ENCODE data around the gene PPRC1.

Gene PPRC1

GRCh38 chr10:102119417-102120141 lies 13.3 kb upstream of the PPRC1 start:
- no peak for DNase-seq

GRCh38 chr10:102120142-102120990 lies 12.5 kb upstream of the PPRC1 start, which contains the start of gene LDB1:
LDB1 (minus strand) TSS chr10:102120368; CDS start chr10:102120110, 258 bp downstream.
- DNase-seq = no peak

GRCh38 chr10:102120991-102121738 lies 11.7 kb upstream of the PPRC1 start:
- no peak for DNase-seq

- no peak for DNase-seq
Observed at GRCh38 chr10:102121739-102122372, 11.0 kb upstream of the PPRC1 start.

- DNase-seq = no peak
Observed at GRCh38 chr10:102122450-102122849, 10.4 kb upstream of the PPRC1 start.

- no peak for DNase-seq
Observed at GRCh38 chr10:102123223-102123622, 9.6 kb upstream of the PPRC1 start.

GRCh38 chr10:102131286-102132170 lies 1.3 kb upstream of the PPRC1 start:
- DNase-seq = no peak

GRCh38 chr10:102132193-102132562 lies 662 bp upstream of the PPRC1 start:
- DNase-seq = no peak

GRCh38 chr10:102133373-102134195 lies 744 bp downstream of the PPRC1 start:
- no peak for DNase-seq

- no peak for DNase-seq
Observed at GRCh38 chr10:102134416-102134815, 1.6 kb downstream of the PPRC1 start.

GRCh38 chr10:102135956-102136526 lies 3.2 kb downstream of the PPRC1 start:
- no peak for DNase-seq

GRCh38 chr10:102139281-102140110 lies 6.7 kb downstream of the PPRC1 start:
- no peak for DNase-seq

GRCh38 chr10:102140218-102140617 lies 7.4 kb downstream of the PPRC1 start:
- no peak for DNase-seq

GRCh38 chr10:102140913-102141540 lies 8.2 kb downstream of the PPRC1 start:
- DNase-seq = no peak

- no peak for DNase-seq
Observed at GRCh38 chr10:102141583-102142107, 8.8 kb downstream of the PPRC1 start.

- no peak for DNase-seq
Observed at GRCh38 chr10:102146971-102147428, 14.2 kb downstream of the PPRC1 start.

- DNase-seq = no peak
Observed at GRCh38 chr10:102147561-102147960, 14.7 kb downstream of the PPRC1 start.

GRCh38 chr10:102148275-102148674 lies 15.4 kb downstream of the PPRC1 start:
- DNase-seq = no peak

All from GOT3 (cell line).